HepG2 (cell line): ENCODE data around the gene MOGAT3. TPM values are rescaled to one million over a fixed set of nuclear protein-coding genes. Genes with fewer than 3 reads are reported as not detected.
A peak's percentile ranks its signal among the peaks of the same experiment; 100 is the strongest.

Experiments used
- ARID3A ChIP-seq: IDR thresholded peaks from 2 replicates; pipeline ENCODE4 v1.6.1; 2012; ENCODE audit warnings: low read depth, low read length, improper control_type of control experiment
- BHLHE40 ChIP-seq: IDR thresholded peaks from 2 replicates; pipeline ENCODE4 v1.6.1; 2011; ENCODE audit warnings: low read length, improper control_type of control experiment
- ESRRA ChIP-seq: sonication (generic); formaldehyde crosslinking; IDR thresholded peaks from 2 replicates; pipeline ENCODE4 v1.5.1; 2020; ENCODE audit warnings: mild to moderate bottlenecking, low read depth, missing genetic modification reagents
- ETV6 ChIP-seq: sonication (generic); formaldehyde crosslinking; conservative IDR thresholded peaks from 2 replicates; pipeline ENCODE4 v1.4.0; 2020; ENCODE audit warnings: missing genetic modification reagents
- FOXA1 ChIP-seq, 2 experiments: fragments of 450-650 bp in 1 of 2; sonication (generic) in 1 of 2; formaldehyde crosslinking in 1 of 2; IDR thresholded peaks; 2 replicates each; pipeline versions ENCODE4 v1.4.0 to v1.6.1; 2016 to 2020; ENCODE audit warnings: missing genetic modification reagents in 1 of 2
- FOXJ3 ChIP-seq: sonication (generic); formaldehyde crosslinking; IDR thresholded peaks from 2 replicates; pipeline ENCODE4 v1.4.0; 2020; ENCODE audit warnings: missing genetic modification reagents, mild to moderate bottlenecking, borderline replicate concordance
- GATAD2A ChIP-seq: IDR thresholded peaks from 2 replicates; pipeline ENCODE4 v1.6.1; 2016
- PHF21A ChIP-seq: sonication (generic); formaldehyde crosslinking; IDR thresholded peaks from 2 replicates; pipeline ENCODE4 v1.5.0; 2020; ENCODE audit warnings: mild to moderate bottlenecking, missing genetic modification reagents
- SKI ChIP-seq: fragments of 450-650 bp; IDR thresholded peaks from one replicate; pipeline ENCODE4 v1.6.1; 2018; ENCODE audit warnings: mild to moderate bottlenecking; ENCODE audit not compliant: partially characterized antibody
- SMAD3 ChIP-seq: sonication (generic); formaldehyde crosslinking; IDR thresholded peaks from 2 replicates; pipeline ENCODE4 v1.4.0; 2020; ENCODE audit warnings: missing genetic modification reagents
- SOX13 ChIP-seq, 3 experiments: fragments of 450-650 bp in 1 of 3; sonication (generic) in 1 of 3; formaldehyde crosslinking in 1 of 3; IDR thresholded peaks in 2 of 3; conservative IDR thresholded peaks in 1 of 3; 2 replicates each; pipeline versions ENCODE4 v1.5.0 to v1.6.1; 2016 to 2020; ENCODE audit warnings: antibody characterized with exemption in 1 of 3, mild to moderate bottlenecking in 1 of 3, missing compliant biosample characterization in 1 of 3, missing genetic modification reagents in 1 of 3, moderate library complexity in 1 of 3
- SP140L ChIP-seq: sonication (generic); formaldehyde crosslinking; IDR thresholded peaks from 2 replicates; pipeline ENCODE4 v1.4.0; 2020; ENCODE audit warnings: missing genetic modification reagents, borderline replicate concordance
- SSRP1 ChIP-seq: IDR thresholded peaks from 2 replicates; pipeline ENCODE4 v1.6.1; 2016; ENCODE audit warnings: control low read depth
- TP53 ChIP-seq: sonication (generic); formaldehyde crosslinking; conservative IDR thresholded peaks from 2 replicates; pipeline ENCODE4 v1.4.0; 2020; ENCODE audit warnings: missing genetic modification reagents
- U2AF2 ChIP-seq: fragments of 200-400 bp; formaldehyde crosslinking; IDR thresholded peaks from 2 replicates; pipeline ENCODE4 v1.6.1; 2017; ENCODE audit warnings: low read depth, mild to moderate bottlenecking, low read length
- ZMYM3 ChIP-seq: sonication (generic); formaldehyde crosslinking; IDR thresholded peaks from 2 replicates; pipeline ENCODE4 v1.5.1; 2020; ENCODE audit warnings: mild to moderate bottlenecking, missing genetic modification reagents
- ZNF121 ChIP-seq: sonication (generic); formaldehyde crosslinking; IDR thresholded peaks from 2 replicates; pipeline ENCODE4 v1.5.0; 2020; ENCODE audit warnings: mild to moderate bottlenecking, missing genetic modification reagents
- ZNF264 ChIP-seq: sonication (generic); formaldehyde crosslinking; IDR thresholded peaks from 2 replicates; pipeline ENCODE4 v1.4.0; 2020; ENCODE audit warnings: missing genetic modification reagents
- ZNF629 ChIP-seq: sonication (generic); formaldehyde crosslinking; conservative IDR thresholded peaks from 2 replicates; pipeline ENCODE4 v1.5.0; 2020; ENCODE audit warnings: missing genetic modification reagents
- ZNF687 ChIP-seq: sonication (generic); formaldehyde crosslinking; IDR thresholded peaks from 2 replicates; pipeline ENCODE4 v1.5.1; 2020; ENCODE audit warnings: mild to moderate bottlenecking, missing genetic modification reagents, moderate library complexity
- polyA plus RNA-seq, 8 experiments: library from polyadenylated mRNA; depleted of rRNA in 3 of 8; stranded (reverse) in 7 of 8; unstranded in 1 of 8; fragments of >200 nt; fragmentation: Illumina TruSeq in 4 of 8; extraction: Trizol in 4 of 8; gene quantifications; 2 replicates each; pipeline versions ENCODE4 v1.2.1 to v1.2.3, GENCODE V29; 2011 to 2016; ENCODE audit warnings: low read depth in 4 of 8, missing spikeins in 1 of 8, mixed read lengths in 1 of 8; ENCODE audit not compliant: insufficient read depth in 1 of 8
- total RNA-seq, 5 experiments: library from RNA; depleted of rRNA; stranded (reverse); fragments of >200 nt; fragmentation: Illumina TruSeq; extraction: Trizol; gene quantifications; 2 replicates each; pipeline ENCODE4 v1.2.3, GENCODE V29; 2016; ENCODE audit warnings: low read depth in 1 of 5
- TF ChIP-seq, protein P1 (sequence below): sonication (generic); formaldehyde crosslinking; IDR thresholded peaks from 2 replicates; pipeline ENCODE4 v1.4.0; 2020; ENCODE audit warnings: missing genetic modification reagents
- TF ChIP-seq, protein P2 (sequence below), 2 experiments: sonication (generic) in 1 of 2; formaldehyde crosslinking in 1 of 2; IDR thresholded peaks; 2 replicates each; pipeline versions ENCODE4 v1.5.1 to v1.6.1; 2011 to 2020; ENCODE audit warnings: borderline replicate concordance in 1 of 2, low read depth in 1 of 2, low read length in 1 of 2, mild to moderate bottlenecking in 1 of 2, missing genetic modification reagents in 1 of 2, moderate library complexity in 1 of 2

Gene MOGAT3
- total and polyA plus RNA-seq, 2 of the 13 experiments (the other 11 are each of a cell fraction or from before 2014, with no cell fraction given): 22.5 to 30.5 TPM

GRCh38 chr7:101220295-101220694 is 19.5 kb upstream of the MOGAT3 start (continued):
- TF ChIP-seq TP53 (CRISPR knock-in tag) (no peak), SSRP1 (CRISPR knock-in tag) (0 out of 2 replicates have a peak, but pooled peaks have one; percentile 65), SOX13 (IDR thresholded peaks at IDR 0.05) (no peak), SOX13 (CRISPR knock-in tag; conservative IDR thresholded peaks at IDR 0.05 in 1 of 2, IDR thresholded peaks at IDR 0.05 in 1 of 2) (peak in 1 of 2 experiments; percentile 51; a peak in 1 of 4 replicates), SMAD3 (CRISPR knock-in tag) (0 out of 2 replicates have a peak, but pooled peaks have one; percentile 16), BHLHE40 (peak; percentile 91), ZNF121 (peak; percentile 78), FOXJ3 (CRISPR knock-in tag) (peak; percentile 33; the same call in 1 of the 2 replicates), FOXA1 (IDR thresholded peaks at IDR 0.05) (no peak), FOXA1 (CRISPR knock-in tag; IDR thresholded peaks at IDR 0.05) (peak; percentile 31; the same call in 1 of the 2 replicates), PHF21A (peak; percentile 53; the same call in 1 of the 2 replicates), ZNF687 (0 out of 2 replicates have a peak, but pooled peaks have one; percentile 30), ETV6 (CRISPR knock-in tag) (no peak), SKI (no peak), ZNF629 (0 out of 2 replicates have a peak, but pooled peaks have one; percentile 40), GATAD2A (CRISPR knock-in tag) (peak; percentile 78), ZMYM3 (CRISPR knock-in tag) (peak; percentile 21; the same call in 1 of the 2 replicates), ZNF264 (peak; percentile 74; the same call in 1 of the 2 replicates), ARID3A (peak; percentile 75), SP140L (no peak), ESRRA (CRISPR knock-in tag) (peak; percentile 81; the same call in 1 of the 2 replicates), U2AF2 (no peak)
- TF ChIP-seq, protein P1, sequence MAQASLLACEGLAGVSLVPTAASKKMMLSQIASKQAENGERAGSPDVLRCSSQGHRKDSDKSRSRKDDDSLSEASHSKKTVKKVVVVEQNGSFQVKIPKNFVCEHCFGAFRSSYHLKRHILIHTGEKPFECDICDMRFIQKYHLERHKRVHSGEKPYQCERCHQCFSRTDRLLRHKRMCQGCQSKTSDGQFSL (CRISPR knock-in tag): no peak
- TF ChIP-seq, protein P2, sequence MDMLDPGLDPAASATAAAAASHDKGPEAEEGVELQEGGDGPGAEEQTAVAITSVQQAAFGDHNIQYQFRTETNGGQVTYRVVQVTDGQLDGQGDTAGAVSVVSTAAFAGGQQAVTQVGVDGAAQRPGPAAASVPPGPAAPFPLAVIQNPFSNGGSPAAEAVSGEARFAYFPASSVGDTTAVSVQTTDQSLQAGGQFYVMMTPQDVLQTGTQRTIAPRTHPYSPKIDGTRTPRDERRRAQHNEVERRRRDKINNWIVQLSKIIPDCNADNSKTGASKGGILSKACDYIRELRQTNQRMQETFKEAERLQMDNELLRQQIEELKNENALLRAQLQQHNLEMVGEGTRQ (IDR thresholded peaks at IDR 0.05; ENCODE audit: low read depth, low read length): no peak
- TF ChIP-seq, protein P2 (CRISPR knock-in tag; IDR thresholded peaks at IDR 0.05; ENCODE audit: borderline replicate concordance): peak; percentile 24; the same call in 1 of the 2 replicates
